ENCODE results near the gene AMER2. TPM values are rescaled to one million over a fixed set of nuclear protein-coding genes. Genes with fewer than 3 reads are reported as not detected.
A peak's percentile ranks its signal among the peaks of the same experiment; 100 is the strongest.

Gene AMER2
- total and polyA plus RNA-seq, 2 donors (not counting 1 experiment from before 2014, with no cell fraction given) = not detected

GRCh38 chr13:25116044-25116443 lies 56.0 kb downstream of the AMER2 start:
- H3K27me3 ChIP-seq (replicated peaks in 1 of 4; ENCODE audit: control extremely low read depth in 1 of 4, control insufficient read depth in 3 of 4, insufficient read depth in 4 of 4, low read length in 3 of 4) = peaks cover 0 to 19% (median 1%) of the 10 kb centered on the region in 4 experiments
- H4K20me1 ChIP-seq (ENCODE audit: control insufficient read depth, insufficient read depth, low read length, poor library complexity, severe bottlenecking) = no peaks in the 10 kb centered on the region
- no peaks in the 10 kb centered on the region for H3K9me3 Mint-ChIP-seq (ENCODE audit: insufficient read depth)
- ATAC-seq (ENCODE audit: low read depth) (no peak), DNase-seq (no peak)
- no peak overlapping the region for H3K27ac ChIP-seq (ENCODE audit: low read length in 2 of 2)
- no peaks in the 10 kb centered on the region for H3K9me3 ChIP-seq (ENCODE audit: control extremely low read depth in 1 of 3, control insufficient read depth in 2 of 3, insufficient read depth in 1 of 3, low read length in 2 of 3)
- no peaks in the 10 kb centered on the region for H3K4me1 ChIP-seq (ENCODE audit: control insufficient read depth in 2 of 2, insufficient read depth in 2 of 2, low read length in 2 of 2)
- WGBS (ENCODE audit: insufficient coverage) = no CpG with 5 or more reads among the region's 3 CpGs
- no peaks in the 10 kb centered on the region for H3K79me2 ChIP-seq (ENCODE audit: control insufficient read depth, insufficient read depth, low read length)
- POLR2A ChIA-PET = no interaction called here
- CTCF ChIA-PET = no interaction called here
- H3K27ac Mint-ChIP-seq = no peak overlapping the region
- H3K4me1 Mint-ChIP-seq = peaks cover 2% of the 10 kb centered on the region
- TF ChIP-seq CTCF (IDR thresholded peaks at IDR 0.05) (no peak), EZH2 (IDR thresholded peaks at IDR 0.05; ENCODE audit: borderline replicate concordance, insufficient read depth, low read depth, low read length, poor library complexity, severe bottlenecking) (no peak)
- no peak overlapping the region for H3K4me2 ChIP-seq (replicated peaks; ENCODE audit: low read depth, low read length, poor library complexity, severe bottlenecking)
- H3K9ac ChIP-seq (ENCODE audit: low read length) = no peak overlapping the region
- H2AFZ ChIP-seq (ENCODE audit: insufficient read depth, low read depth, low read length, poor library complexity, severe bottlenecking) = no peak overlapping the region
- H3K36me3 ChIP-seq (replicated peaks in 1 of 2; ENCODE audit: control extremely low read depth in 1 of 2, control insufficient read depth in 1 of 2, extremely low read depth in 1 of 2, insufficient read depth in 2 of 2, low read length in 1 of 2) = no peaks in the 10 kb centered on the region
- H3K27me3 Mint-ChIP-seq = peaks cover 35% of the 10 kb centered on the region
- no peak overlapping the region for H3K4me3 ChIP-seq (ENCODE audit: control extremely low read depth in 1 of 5, extremely low read depth in 1 of 5, insufficient read depth in 1 of 5, low read depth in 2 of 5, low read length in 4 of 5)
- no peak overlapping the region for H3K4me3 Mint-ChIP-seq
- intact Hi-C loops (cut with micrococcal nuclease) = no loop called here

GRCh38 chr13:25114220-25114619 lies 57.9 kb downstream of the AMER2 start:
- peaks cover 41% of the 10 kb centered on the region for H3K27me3 Mint-ChIP-seq
- DNase-seq = peak; percentile 75
- intact Hi-C loops (cut with micrococcal nuclease) = loop anchor here (2.0 kb wide), 1 partner anchor 77 kb away; no protein-coding TSS in a partner anchor

More at GRCh38 chr13:25114220-25114619, 57.9 kb downstream of the AMER2 start:
- Histone ChIP-seq H3K79me2 (ENCODE audit: control insufficient read depth, insufficient read depth, low read length) (no peaks in the 10 kb centered on the region), H3K4me2 (replicated peaks; ENCODE audit: low read depth, low read length, poor library complexity, severe bottlenecking) (no peak overlapping the region), H3K36me3 (replicated peaks in 1 of 2; ENCODE audit: control extremely low read depth in 1 of 2, control insufficient read depth in 1 of 2, extremely low read depth in 1 of 2, insufficient read depth in 2 of 2, low read length in 1 of 2) (no peaks in the 10 kb centered on the region), H4K20me1 (ENCODE audit: control insufficient read depth, insufficient read depth, low read length, poor library complexity, severe bottlenecking) (no peaks in the 10 kb centered on the region), H3K9me3 (ENCODE audit: control extremely low read depth in 1 of 3, control insufficient read depth in 2 of 3, insufficient read depth in 1 of 3, low read length in 2 of 3) (no peaks in the 10 kb centered on the region), H2AFZ (ENCODE audit: insufficient read depth, low read depth, low read length, poor library complexity, severe bottlenecking) (no peak overlapping the region), H3K27me3 (replicated peaks in 1 of 4; ENCODE audit: control extremely low read depth in 1 of 4, control insufficient read depth in 3 of 4, insufficient read depth in 4 of 4, low read length in 3 of 4) (peaks cover 0 to 19% (median 1%) of the 10 kb centered on the region in 4 experiments), H3K4me1 (ENCODE audit: control insufficient read depth in 2 of 2, insufficient read depth in 2 of 2, low read length in 2 of 2) (no peaks in the 10 kb centered on the region), H3K27ac (ENCODE audit: low read length in 2 of 2) (no peak overlapping the region), H3K4me3 (ENCODE audit: control extremely low read depth in 1 of 5, extremely low read depth in 1 of 5, insufficient read depth in 1 of 5, low read depth in 2 of 5, low read length in 4 of 5) (no peak overlapping the region), H3K9ac (ENCODE audit: low read length) (no peak overlapping the region)
- ChIA-PET POLR2A (no interaction called here), CTCF (interaction anchor here (0.6 to 1.8 kb wide), 12 partner anchors 11 to 1691 kb away, joined by 3 to 10 read pairs (median 4); no protein-coding TSS in a partner anchor)
- peak; percentile 62 for ATAC-seq (ENCODE audit: low read depth)
- no peak for TF ChIP-seq EZH2 (IDR thresholded peaks at IDR 0.05; ENCODE audit: borderline replicate concordance, insufficient read depth, low read depth, low read length, poor library complexity, severe bottlenecking)
- TF ChIP-seq CTCF (IDR thresholded peaks at IDR 0.05) = peak; percentile 91
- Mint-ChIP-seq H3K4me3 (no peak overlapping the region), H3K9me3 (ENCODE audit: insufficient read depth) (no peaks in the 10 kb centered on the region), H3K27ac (no peak overlapping the region), H3K4me1 (peaks cover 2% of the 10 kb centered on the region)
- WGBS (ENCODE audit: insufficient coverage) = no CpG with 5 or more reads among the region's 3 CpGs

All from B cell (primary cell).